NCI-H2227 (cell line): Measurements from ENCODE around the gene ARL4C.
A peak's percentile ranks its signal among the peaks of the same experiment; 100 is the strongest.
"Not testable (repeated sequence)": the region's sequence is repeated elsewhere in the genome, so short reads cannot be mapped to it uniquely, and the experiment has no call there.

ENCODE experiments used
- DNase-seq: peaks from one replicate; lab custom pipeline; 2025; ENCODE audit not compliant: unreplicated experiment; lab: John Stamatoyannopoulos, UW

The ARL4C gene

GRCh38 chr2:234478121-234478858 lies 18.6 kb downstream of the ARL4C start:
- DNase-seq: no peak

- DNase-seq: no peak
These were observed 20.1 kb downstream of the ARL4C start for GRCh38 chr2:234476766-234477165.

DNA sequence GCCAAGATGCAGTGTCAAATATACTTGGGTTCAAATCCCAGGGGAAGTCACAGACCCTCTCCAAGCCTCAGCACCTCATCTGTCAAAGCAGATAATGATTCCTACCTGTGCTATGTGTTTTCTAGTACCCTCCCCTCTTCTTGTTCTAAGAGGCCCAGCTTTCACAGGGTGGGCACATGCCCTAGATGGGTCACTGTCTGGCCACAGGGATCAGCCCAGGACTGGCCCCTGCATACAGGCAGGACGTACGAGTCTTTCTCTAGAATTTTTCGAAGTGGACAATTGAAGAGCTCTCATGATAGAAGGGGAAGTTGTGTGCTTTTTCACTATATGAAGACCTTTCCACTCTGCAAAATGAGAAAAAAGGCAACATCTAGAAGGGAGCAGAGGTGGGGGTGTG lies 22.2 kb downstream of the ARL4C start:
- no peak for DNase-seq

GRCh38 chr2:234472155-234472554 lies 24.7 kb downstream of the ARL4C start:
- DNase-seq: no peak

GRCh38 chr2:234469972-234470371 lies 26.9 kb downstream of the ARL4C start:
- no peak for DNase-seq

DNA sequence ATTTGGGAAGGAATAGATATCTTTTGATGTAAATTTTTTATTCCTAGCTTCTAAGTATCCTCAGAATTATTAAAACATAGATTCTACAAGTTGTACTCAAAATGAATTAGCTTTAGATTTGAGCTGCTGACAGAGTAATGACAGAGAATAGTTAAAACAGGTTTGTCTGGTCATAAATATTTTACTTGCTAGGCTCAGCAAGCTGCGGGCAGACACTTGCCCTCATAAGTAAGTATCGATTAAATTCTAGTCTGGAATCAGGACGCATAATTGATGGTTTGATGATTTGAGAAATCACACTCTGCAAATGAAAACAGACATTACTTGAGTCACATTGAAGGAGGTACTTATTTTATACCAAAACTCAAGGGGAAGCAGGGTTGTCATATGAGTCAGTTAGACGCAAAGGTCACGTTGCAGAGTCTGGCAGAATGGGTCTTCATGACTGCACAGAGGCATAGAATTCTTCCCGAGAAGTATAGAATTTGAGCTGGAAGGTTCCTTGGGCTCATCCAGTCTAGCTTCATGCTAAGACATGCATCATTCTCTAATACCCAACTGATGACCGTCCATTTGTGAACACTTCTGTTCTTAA lies 27.5 kb downstream of the ARL4C start:
- no peak for DNase-seq

- DNase-seq: no peak
These were observed 28.4 kb downstream of the ARL4C start for GRCh38 chr2:234468503-234468902.

GRCh38 chr2:234467289-234467688 lies 29.6 kb downstream of the ARL4C start:
- DNase-seq: no peak

GRCh38 chr2:234464291-234464645 lies 32.6 kb downstream of the ARL4C start:
- DNase-seq: no peak

DNA sequence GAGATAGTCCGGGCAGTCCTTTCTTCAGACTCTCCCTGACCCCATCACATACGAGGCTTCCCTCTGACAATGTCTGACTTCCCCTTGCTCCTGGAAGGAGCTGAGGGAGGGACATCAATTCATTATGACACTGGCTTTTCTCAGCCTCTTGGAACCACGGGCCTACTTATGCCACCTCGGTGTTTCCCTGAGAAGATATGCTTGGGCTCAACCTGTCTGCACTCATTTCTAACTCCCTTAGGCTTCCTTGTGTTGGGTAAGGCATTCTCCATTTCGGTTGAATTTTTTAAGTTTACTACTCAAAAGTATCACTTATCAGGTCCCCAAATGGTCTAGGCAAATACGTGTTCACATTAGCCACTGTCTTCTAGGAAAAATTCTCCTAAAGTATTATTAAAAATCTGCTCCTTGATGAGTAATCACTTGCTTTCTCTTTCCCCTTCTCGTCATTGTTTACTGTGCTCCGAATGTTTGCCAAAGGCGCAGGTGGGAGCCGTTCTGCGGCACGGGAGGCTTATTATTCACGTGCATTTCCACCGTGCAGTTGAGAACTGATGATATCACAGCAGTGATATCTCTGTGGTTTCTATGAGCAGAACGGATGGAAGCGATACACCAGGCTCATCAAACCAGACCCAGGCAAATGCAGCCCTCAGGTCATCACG lies 33.1 kb downstream of the ARL4C start:
- DNase-seq: peak; percentile 51

- DNase-seq: no peak
These were observed 34.5 kb downstream of the ARL4C start for GRCh38 chr2:234462218-234462992.

- no peak for DNase-seq
These were observed 37.4 kb downstream of the ARL4C start for GRCh38 chr2:234459401-234460009.

DNA sequence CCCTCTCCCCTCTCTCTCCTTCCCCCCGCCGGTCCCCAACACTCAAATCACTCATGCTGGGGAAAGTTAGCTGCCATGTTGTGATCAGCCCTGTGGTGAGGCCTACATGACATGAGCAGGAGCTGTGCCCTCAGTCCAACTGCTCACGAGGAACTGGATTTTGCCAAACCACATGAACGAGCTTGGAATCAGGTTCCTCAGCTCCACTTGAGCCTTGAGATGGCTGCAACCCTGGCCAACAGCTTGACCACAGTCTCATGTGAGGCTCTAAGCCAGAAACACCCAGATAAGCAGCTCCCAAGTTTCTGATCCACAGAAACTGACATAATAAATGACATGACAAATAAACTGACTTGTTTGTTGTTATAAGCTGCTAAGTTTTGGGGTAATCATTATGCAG lies 38.4 kb downstream of the ARL4C start:
- DNase-seq: no peak

DNA sequence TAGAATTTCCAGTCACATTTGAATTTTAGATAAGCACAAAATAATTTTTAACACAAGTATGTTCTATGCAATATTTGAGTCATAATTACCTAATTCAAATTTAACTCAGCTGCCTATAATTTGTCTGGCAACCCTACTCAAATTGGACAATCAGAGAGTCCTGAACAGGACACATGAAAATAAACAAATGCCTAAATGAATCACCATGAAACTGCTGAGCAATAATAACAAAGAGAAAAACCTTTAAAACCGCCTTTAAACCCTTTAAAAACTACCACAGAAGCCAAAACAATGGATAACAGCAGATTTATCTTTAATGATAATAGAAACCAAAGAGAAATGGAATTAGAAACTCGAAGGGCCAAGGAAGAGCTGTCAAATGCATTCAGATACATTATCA lies 39.5 kb downstream of the ARL4C start:
- DNase-seq: no peak

DNA sequence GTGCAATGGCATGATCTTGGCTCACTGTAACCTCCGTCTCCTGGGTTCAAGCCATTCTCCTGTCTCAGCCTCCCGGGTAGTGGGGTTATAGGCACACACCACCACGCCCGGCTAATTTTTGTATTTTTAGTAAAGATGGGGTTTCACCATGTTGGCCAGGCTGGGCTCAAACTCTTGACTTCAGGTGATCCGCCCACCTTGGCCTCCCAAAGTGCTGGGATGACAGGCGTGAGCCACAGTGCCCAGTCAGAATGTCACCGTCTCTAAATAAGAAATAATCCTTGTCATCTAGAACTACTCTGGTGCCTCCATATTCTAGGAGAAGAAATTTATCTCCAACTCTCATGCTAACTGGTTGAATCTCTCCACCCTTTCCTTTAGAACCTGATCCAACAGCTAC lies 41.6 kb downstream of the ARL4C start:
- DNase-seq: not testable (repeated sequence)

DNA sequence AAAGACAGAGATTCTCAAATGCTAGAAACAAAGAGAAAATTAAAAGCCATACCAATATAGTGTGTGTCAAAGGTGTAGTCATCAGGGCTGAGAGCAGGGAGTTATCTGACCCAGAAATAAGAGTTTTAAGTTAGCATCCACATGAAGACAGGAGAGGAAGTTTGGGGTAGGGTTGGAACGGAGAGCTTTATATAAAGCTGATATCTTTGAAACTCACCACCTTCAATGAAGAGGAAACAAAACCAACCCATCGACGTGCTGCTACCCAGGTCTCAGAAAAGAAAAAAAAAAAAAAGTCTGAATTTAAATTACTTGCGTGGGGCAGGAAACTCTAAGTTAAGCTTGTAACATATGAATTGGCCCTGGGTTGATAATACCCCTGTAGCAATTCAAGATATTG lies 42.4 kb downstream of the ARL4C start:
- DNase-seq: no peak

- no peak for DNase-seq
These were observed 43.7 kb downstream of the ARL4C start for GRCh38 chr2:234453216-234453615.

DNA sequence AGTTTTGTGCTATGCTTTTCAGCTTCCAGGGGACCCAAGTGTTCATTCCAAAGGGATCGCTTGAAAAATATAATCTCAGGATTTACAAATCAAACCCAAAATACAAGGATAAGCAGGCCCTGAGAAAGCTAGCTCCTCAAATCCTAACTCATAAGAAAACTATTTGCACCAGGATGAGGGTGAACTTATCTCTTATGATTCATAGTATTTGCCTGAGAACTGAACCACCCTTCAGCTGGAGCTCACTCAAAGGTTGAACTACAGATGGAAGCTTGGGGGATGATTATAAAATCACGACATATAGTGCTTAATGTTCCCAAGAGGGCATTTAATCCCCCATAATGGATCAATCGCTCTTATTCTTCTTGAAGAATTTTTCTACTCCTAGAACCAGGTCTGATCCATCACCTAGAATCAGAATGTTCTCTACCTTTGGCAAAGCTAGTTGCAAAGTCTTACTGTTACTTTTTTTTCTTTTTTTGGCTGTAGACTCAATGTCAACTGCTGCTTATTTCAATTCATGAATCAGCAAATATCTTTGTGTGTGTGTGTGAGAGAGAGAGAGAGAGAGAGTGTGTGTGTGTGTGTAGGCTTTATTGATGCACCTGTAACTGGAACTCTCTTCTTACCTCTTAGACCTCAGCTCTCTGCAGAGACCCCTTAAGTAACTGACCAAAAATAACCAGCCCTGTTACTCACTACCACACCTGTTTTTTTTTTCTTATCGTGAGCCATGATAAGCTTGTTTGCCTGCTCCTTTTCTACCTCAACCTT lies 44.8 kb downstream of the ARL4C start:
- DNase-seq: no peak

GRCh38 chr2:234451242-234451641 lies 45.6 kb downstream of the ARL4C start:
- no peak for DNase-seq

DNA sequence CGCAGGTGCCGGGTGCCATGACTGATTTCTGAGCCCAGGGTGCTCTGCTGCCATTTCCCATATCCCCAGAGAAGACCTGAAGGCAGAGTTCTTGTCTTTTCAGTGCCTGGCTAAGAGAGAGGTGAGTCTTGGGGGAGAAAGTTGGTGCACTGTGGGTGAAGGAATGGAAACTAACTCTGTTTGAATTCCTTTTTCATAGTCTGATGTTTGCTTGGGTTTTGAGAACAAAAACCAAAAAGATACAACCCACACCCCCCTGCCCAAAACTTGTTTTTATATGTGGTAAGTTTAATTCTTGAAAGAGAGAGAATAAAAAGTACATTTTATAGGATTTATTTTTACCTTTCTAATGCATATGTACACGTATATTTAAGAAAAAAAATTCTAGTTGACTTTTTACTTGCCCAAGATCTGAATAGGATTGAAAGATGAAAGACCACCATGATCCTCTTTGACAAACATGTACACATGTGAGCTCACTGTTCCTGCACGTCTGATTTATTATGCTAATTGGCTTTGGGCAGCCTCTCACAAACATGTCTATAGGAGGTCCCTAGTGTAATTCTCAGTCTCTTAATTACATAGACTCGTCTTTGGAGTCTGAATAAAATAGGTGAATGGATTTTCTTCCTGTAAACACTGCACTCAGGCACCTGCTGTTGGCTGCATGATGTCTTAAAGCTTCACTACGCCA lies 46.3 kb downstream of the ARL4C start:
- DNase-seq: no peak
